ENCODE measurements around the gene PRKAG1.
A peak's percentile ranks its signal among the peaks of the same experiment; 100 is the strongest.

The PRKAG1 gene

DNA sequence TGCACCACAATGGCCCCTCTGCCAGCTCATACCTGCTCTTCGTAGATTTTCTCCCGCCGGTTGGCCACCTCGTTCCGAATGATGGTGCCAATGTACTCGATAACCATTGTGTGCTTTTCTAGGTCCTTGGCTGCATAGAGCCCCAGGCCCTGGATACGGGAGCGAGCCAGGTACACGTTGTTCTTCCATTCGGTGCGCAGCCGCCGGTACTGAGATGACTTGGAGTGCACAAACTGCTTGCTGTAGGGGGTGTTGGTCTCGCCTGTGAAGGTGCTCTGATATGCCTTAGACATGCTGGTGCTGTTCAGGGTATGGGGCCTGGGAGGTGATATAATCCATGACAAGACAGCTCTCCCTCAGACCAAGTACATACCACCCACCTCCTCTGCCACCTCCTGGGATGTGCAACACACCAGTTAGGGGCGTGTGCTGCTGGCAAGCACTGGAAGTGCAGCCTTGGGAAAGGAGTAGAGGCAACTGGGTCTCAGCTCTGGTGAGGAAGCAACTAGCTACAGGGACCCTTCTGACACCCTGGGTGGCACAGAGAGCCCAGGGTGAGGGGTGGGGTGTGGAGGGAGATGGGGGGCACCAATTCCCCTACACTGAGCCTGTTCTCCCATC is 4.1 kb upstream of the PRKAG1 start:
- peak overlapping the region; percentile 71 for H3K27ac ChIP-seq
- ChIA-PET POLR2A (ENCODE audit: low non-redundant PET) (no interaction called here), CTCF (no interaction called here)
- DNase-seq (ENCODE audit: low spot score) = no peak
- TF ChIP-seq, protein P1, sequence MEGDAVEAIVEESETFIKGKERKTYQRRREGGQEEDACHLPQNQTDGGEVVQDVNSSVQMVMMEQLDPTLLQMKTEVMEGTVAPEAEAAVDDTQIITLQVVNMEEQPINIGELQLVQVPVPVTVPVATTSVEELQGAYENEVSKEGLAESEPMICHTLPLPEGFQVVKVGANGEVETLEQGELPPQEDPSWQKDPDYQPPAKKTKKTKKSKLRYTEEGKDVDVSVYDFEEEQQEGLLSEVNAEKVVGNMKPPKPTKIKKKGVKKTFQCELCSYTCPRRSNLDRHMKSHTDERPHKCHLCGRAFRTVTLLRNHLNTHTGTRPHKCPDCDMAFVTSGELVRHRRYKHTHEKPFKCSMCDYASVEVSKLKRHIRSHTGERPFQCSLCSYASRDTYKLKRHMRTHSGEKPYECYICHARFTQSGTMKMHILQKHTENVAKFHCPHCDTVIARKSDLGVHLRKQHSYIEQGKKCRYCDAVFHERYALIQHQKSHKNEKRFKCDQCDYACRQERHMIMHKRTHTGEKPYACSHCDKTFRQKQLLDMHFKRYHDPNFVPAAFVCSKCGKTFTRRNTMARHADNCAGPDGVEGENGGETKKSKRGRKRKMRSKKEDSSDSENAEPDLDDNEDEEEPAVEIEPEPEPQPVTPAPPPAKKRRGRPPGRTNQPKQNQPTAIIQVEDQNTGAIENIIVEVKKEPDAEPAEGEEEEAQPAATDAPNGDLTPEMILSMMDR (conservative IDR thresholded peaks at IDR 0.05; ENCODE audit: low read depth) = no peak

DNA sequence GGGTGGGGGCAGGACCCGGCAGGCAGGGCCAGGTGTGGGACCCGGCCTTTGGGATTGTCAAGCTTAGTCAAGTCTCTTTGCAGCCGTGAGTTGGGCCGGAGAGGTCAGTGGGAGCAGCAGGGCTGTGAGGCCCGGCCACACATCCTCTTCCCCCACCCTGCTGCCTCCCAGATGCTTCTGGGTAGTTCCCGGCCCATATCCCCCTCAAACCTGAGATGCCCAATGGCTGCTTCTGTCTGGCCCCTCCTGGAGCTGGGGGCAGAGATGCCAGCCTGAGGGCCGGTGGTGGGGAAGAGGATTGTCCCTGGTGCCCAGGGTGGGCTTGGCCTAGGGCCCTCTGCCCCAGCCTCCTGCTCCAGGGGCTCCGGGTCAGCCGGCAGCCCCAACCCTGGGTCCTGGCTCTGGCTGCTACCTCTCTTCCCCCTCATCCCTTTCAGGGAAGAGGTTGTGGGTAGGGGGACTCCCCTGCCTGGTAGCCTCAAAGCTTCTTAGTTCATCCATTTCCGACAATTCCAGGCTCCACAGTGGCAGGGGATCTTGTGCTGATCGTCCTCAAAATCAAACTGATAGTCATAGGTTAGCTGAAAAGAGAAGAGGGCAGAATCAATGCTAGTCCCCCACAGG is 2.8 kb upstream of the PRKAG1 start:
- TF ChIP-seq, protein P1 (conservative IDR thresholded peaks at IDR 0.05; ENCODE audit: low read depth) = no peak
- DNase-seq (ENCODE audit: low spot score) = no peak
- CTCF ChIA-PET = no interaction called here
- peak overlapping the region; percentile 71 for H3K27ac ChIP-seq
- POLR2A ChIA-PET (ENCODE audit: low non-redundant PET) = interaction anchor here (1.1 kb wide), 1 partner anchor 8 kb away, joined by 4 read pairs; no protein-coding TSS in a partner anchor

DNA sequence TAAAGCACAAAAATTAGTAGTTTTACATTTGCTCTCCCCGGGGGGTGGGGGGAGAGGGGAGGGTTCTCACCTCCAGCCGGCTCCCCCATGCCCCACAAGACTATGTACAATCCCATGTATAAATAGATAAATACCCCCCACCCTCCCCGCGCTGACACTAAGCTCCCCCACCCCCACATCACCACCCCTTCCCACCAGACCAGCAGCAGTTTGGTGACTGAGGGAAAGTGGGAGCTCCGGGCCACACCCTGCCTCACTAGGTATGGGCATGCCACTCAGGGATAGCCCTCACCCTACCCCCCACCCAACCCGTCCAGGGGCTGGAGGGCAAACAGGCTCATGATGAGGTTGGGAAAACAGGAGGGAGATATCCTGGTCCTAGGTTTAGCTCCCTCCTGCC is 1.9 kb upstream of the PRKAG1 start:
- POLR2A ChIA-PET (ENCODE audit: low non-redundant PET) = no interaction called here
- TF ChIP-seq, protein P1 (conservative IDR thresholded peaks at IDR 0.05; ENCODE audit: low read depth) = no peak
- no peak for DNase-seq (ENCODE audit: low spot score)
- H3K27ac ChIP-seq = peak overlapping the region; percentile 71
- CTCF ChIA-PET = no interaction called here

DNA sequence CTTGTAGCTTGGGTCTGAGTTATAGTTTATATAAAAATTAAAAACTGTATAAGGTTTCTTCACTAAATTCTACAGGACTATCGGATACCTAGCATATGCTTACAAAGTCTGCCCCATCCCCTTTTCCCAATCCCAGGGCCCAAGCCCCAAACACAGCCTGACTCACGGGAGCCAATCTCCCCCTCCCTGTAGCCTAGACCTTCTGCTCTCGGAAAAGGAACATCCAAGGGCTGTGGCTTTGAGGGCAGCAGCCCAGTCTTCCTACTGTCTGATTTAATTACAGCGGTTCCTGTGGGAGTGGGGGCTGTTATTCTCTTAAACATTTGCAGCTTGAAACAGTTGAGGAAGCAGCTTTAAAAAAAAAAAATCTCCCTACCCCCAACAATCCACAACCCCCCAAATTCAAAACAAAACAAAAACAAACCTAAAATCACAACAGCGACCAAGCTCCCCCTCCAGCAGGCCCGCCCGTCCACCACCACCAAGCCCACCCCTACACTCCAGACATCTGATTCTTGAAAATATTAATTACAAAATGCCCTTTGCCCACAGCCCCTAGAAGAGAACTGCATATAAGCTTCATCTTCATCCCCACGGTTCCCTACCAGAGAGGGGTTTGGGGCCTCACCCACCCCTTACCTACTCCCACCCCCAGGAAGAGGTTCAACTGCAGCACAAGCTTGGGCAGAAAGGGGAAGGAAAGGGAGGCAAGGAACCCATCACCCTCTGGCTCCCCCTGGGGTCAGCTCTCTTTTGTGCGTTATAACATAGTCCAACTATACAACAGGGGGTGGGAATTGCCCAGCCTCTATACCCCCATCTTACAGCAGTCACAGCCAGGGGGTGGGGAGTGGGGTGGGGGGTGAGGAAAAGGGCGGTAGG is 1.1 kb upstream of the PRKAG1 start:
- DNase-seq (ENCODE audit: low spot score) = peak; percentile 50
- CTCF ChIA-PET = interaction anchor here (0.6 to 0.8 kb wide), 3 partner anchors 14 to 158 kb away, joined by 3 to 5 read pairs (median 3); no protein-coding TSS in a partner anchor
- TF ChIP-seq, protein P1 (conservative IDR thresholded peaks at IDR 0.05; ENCODE audit: low read depth) = 0 out of 2 replicates have a peak, but pooled peaks have one; percentile 15
- POLR2A ChIA-PET (ENCODE audit: low non-redundant PET) = no interaction called here
- peak overlapping the region; percentile 71 for H3K27ac ChIP-seq

DNA sequence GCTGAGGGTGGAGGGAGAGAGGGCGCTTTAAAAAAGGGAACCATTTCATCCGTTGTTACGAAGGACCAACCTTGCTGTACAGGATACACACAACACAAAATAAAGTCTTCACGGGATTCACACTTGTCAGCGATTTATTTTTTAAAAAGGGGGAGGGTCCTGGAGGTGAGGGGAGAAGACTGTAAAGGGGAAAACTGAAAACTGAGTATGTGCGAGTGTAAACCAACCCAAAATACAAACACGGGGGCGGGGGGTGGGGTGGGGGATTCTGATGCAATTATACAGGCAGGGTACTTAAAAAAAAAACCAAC is 499 bp upstream of the PRKAG1 start:
- no peak for DNase-seq (ENCODE audit: low spot score)
- POLR2A ChIA-PET (ENCODE audit: low non-redundant PET) = no interaction called here
- TF ChIP-seq, protein P1 (conservative IDR thresholded peaks at IDR 0.05; ENCODE audit: low read depth) = no peak
- CTCF ChIA-PET = interaction anchor here (0.8 kb wide), 1 partner anchor 157 kb away, joined by 3 read pairs; no protein-coding TSS in a partner anchor
- peak overlapping the region; percentile 84 for H3K27ac ChIP-seq

DNA sequence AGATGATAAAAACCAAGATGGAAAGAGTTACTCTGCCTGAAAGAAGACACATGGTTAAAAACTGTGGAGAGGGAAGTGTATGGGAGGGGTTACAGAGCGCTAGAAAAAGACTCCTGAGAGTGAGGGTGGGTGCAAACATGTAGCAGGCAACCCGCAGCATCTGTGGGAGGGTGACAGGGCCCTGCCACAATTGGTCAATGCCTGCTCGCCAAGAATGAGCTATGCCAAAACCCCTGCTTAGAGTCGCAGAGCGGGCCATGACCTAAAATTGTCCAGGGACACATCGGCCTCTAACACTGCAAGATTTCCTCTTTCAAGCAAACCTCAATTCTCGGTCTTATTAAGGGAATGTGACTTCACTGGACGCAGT is 700 bp downstream of the PRKAG1 start:
- H3K27ac ChIP-seq = peak overlapping the region; percentile 84
- CTCF ChIA-PET = interaction anchor here (0.6 to 1.1 kb wide), 7 partner anchors 8 to 190 kb away, joined by 3 to 7 read pairs (median 4); no protein-coding TSS in a partner anchor
- POLR2A ChIA-PET (ENCODE audit: low non-redundant PET) = interaction anchor here (0.7 to 1.0 kb wide), 2 partner anchors 17 to 113 kb away, joined by 3 read pairs; no protein-coding TSS in a partner anchor
- TF ChIP-seq, protein P1 (conservative IDR thresholded peaks at IDR 0.05; ENCODE audit: low read depth) = no peak
- no peak for DNase-seq (ENCODE audit: low spot score)
